ENCODE data around the gene DDX39A.
A peak's percentile ranks its signal among the peaks of the same experiment; 100 is the strongest.
"Not testable (repeated sequence)": the region's sequence is repeated elsewhere in the genome, so short reads cannot be mapped to it uniquely, and the experiment has no call there.

DDX39A gene

DNA sequence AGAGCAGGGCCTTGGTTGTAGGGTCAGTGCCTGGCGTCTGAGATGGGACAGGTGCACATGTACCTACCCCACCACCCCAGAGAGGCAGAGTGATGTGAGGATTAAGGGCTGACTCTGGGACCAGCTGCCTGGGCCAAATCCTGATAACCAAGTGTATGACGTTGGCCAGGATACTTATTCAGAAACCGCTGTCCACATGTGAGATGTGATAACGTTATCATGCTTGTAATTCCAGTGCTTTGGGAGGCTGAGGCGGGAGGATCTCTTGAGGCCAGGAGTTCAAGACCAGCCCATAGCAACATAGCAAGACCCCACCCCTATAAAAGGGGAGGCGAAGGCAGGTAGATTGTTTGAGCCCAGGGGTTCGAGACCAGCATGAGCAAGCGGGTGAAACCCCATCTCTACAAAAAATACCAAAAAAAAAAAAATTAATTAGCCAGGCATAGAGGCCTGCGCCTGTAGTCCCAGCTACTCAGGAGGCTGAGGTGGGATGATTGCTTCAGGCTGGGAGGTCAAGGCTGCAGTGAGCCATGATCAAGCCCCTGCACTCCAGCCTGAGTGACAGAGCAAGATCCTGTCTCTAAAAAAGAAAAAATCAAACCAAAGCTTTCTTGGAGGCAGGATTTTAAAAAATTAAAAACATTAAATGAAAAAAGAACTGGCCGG lies 27.9 kb downstream of the DDX39A start:
- DNase-seq, result no peak

DNA sequence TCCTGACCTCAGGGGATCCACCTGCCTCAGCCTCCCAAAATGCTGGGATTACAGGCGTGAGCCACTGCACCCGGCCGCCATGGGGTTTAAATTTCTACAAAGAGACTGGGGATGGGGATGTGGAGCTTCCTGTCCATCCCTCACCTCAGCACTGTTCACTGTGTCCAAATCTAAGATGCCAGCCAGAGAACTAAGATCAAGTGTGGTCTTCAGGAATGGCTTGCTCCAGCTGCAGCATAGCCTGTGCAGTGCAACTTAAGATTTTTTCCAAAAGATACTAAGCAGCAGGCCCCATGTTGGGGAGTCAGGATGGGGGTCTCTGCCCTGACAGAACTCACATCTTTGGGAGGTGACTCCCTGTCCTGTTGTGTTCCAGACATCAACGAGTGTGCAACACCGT lies 28.6 kb downstream of the DDX39A start:
- DNase-seq, result no peak

DNA sequence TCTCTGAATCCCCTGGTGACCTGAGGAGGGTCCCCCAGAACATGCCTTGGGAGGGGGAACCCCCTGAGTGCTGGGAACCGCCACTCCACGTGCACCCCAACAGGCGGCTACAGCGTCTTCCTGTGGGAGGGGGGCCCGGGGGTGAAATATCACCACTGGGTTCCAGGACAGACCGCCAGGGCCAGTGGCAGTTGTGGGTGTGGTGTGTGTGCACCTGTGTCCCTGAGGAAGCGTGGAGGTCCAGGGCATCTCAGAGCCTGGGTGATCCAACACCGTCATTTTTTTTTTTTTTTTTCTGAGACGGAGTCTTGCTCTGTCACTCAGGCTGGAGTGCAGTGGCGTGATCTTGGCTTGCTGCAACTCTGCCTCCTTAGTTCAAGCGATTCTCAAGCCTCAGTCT lies 33.6 kb downstream of the DDX39A start:
- no peak for DNase-seq

DNA sequence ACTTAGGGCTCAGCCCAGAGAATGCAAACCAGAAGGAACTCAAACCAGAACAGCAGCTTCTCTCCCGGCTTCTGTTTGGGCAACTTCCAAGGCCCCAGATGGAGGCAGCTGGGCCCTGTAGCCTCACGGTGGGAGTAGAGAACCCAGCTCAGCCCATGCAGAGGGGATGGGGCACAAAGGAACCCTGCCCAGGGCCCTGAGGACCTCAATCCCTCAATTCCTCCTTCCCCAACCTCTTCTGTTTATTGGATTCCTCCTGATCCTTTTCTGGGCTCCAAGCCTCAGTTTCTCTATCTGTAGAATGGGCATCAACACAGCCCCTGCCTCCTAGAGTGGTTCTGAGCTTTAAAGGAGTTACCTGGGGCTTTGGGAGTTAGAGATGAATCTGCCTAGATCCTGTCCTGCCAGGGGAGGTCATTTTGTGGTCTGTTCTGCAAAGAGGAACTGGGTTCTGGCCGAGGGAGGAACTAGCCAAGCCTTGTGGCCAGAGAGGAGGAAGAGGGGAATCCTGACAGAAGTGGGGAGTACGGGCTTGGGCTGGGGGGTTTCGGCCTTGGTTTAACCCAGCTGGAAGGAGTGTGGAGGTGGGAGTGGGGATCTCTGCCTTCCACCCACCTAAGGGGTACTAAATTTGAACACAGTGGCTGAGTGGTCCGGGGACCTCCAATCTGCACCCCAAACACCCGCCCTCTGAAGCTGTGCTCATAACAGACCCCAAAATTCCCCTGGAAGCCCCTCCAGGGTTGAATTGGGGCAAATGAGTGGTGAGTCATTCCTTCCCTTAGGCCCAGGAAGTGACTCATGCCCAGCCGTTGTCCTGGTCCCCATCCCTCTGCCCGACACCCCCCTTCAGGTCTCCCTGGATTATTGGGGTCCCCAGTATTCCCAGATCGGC lies 35.2 kb downstream of the DDX39A start:
- peak in 5 of 56 donors; percentile 9 to 35 (median 26) for DNase-seq

DNA sequence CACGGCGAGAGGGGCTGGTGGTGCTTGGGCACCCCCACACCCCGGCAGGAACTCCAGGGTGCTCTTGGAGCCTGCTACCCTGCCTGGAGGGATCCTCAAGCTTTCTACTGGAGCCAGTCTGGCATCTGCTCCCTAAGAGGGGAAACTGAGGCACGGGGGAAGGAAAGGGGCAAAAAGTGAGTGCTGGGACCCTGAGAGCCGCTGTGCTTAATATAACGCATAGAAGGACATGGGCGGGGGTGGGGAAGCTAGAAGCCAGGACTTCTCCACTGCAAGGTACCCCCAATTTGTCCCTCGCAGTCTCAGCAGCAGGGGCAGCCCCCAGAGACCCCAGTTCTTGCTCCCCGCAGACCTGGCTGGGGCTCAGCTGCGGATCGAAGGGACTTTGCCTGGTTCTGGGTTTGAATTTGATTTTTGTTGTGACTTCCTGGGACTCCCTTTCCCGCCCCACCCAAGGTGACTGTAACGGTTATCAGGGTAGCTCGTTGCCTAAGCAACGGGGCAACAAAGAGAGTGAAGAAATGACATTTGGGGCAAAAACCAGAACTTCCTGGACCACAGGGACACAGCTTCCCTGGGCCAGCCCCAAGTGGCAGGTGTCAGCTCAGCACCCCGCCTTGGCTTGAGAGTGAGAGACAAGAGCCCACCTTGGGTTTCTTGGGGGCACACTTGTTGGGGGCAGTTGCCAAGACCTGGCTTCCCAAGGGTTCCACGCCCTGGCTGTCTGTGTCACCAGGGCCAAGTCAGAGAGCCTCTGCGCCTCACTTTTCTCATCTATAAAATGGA lies 37.3 kb downstream of the DDX39A start:
- no peak for DNase-seq

DNA sequence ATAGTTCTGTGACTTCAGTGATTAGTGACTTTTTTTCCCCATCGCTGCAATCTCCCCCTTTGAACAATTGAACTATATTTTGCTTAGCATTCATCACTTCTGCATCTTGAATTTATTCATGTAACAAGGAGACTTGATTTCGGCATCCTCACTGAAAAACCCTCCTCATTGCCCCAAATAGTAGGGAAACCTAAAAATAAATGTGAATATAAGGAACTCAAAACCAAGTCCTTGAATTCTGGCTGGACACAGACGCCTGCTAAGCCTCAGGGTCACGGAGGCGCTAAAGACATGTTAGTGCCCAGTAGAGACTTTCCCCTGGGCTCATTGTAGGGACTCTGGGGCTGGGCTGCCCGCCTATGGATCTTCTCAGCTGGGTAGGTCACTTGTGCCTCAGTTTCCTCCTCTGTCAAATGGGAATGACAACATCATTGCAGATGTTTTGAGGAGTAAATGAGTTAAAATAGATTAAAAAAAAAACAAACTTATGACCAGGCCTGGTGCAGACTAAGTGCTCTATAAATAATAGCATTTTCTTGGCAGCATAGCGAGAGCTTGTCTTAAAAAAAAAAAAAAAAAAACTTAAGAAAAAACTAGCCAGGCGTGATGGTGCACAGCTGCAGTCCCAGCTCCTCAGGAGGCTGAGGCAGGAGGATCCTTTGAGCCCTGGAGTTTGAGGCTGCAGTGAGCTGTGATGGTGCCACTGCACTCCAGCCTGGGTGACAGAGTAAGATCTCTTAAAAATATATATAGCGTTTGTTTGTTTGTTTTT lies 39.7 kb downstream of the DDX39A start:
- DNase-seq, result no peak

DNA sequence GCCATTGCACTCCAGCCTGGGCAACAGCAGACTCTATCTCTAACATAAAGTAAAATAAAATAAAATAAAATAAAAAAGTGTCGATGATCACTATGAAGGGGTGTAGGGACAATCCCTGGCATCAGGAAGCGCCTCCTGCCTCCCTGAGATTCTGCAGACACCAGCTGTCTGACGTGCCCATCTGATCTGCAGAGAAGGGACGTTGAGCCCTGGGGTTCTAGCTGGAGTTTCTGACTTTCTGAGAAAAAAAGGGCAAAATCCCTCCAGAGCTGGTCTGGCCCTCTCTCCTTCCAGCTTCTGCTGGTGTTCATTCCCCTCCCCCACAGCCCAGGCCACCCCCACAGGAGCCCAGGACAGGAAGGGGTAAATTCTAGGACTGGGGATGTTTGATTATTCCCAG lies 40.3 kb downstream of the DDX39A start:
- DNase-seq, result no peak

DNA sequence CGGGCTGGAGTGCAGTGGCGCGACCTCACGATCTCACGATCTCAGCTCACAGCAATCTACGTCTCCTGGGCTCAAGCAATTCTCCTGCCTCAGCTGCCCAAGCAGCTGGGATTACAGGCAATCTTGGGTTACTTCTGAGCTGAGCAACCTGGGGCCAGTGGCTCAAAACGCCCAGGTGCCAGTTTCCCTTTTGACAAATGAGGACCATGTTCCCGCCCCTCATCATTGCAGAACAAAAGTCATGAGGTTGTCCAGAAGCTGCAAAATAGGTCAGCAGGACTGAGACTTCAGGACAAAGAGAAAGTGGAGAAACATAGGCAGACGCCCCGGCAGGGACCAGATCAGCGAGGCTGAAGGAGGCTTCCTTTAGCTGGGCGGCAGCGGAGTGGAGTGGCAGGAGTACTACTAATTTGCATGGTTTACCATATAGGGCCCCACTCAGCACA lies 41.2 kb downstream of the DDX39A start:
- DNase-seq, result no peak

DNA sequence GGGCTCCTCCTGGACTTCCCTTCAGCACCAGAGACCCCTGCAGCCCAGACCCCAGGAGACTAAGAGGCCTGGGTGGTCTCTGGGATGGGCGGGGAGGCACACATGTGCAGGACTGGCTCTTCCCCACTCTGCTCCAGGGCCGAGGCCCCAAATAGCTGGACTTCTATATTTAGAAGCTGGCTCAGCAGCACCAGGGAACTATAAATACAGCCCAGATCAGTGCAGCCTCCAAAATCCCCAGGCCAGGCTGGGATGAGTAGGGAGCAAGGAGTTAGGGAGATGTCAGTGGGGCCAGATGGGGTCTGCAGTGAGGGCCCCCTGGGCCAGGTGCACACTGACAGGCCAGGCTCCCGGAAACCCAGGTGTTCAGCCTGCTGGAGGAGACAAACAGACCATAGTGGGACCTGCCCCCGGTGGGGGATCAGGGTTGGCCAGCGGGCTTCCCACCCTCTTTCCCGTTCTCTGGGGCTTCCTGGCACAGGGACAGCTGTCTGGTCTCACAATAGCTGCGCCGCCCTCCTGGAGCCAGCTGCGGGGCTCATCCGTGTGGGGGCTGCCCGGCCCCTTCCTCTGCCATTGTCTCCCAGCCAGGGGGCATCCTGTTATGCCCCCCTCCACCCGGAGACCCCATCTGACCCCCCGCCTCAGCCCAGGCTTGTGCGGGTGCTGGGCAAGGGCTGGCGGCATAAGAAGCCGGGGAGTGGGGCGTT lies 43.4 kb downstream of the DDX39A start:
- DNase-seq, result peak in 2 of 56 donors; percentile 16 to 59

DNA sequence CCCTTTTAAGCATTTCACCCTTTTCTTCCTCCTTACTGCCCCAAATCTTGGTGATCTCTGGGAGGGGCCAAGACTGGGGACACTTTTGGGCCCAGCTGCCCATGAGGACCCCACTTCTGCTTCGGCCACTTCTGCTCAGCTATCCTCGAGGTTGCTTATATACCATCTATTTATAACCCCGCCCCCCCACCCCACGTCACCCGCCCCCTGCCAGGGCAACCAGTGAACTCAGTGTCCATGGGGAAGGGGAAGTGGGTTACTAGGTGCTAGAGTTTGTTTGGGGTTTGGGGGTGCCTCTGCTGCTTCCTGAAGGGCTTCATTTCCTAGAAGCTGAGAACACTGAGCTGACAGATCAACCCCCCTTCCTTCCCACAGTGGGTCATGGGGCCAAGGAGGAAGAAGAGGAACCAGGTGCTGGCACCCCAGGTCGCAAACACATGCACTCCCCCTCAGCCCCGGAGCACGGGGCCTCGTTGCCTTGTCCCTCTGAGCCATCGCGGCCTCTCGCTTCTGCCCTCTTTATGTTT lies 44.0 kb downstream of the DDX39A start:
- DNase-seq, result peak in 15 of 56 donors; percentile 5 to 55 (median 24)

DNA sequence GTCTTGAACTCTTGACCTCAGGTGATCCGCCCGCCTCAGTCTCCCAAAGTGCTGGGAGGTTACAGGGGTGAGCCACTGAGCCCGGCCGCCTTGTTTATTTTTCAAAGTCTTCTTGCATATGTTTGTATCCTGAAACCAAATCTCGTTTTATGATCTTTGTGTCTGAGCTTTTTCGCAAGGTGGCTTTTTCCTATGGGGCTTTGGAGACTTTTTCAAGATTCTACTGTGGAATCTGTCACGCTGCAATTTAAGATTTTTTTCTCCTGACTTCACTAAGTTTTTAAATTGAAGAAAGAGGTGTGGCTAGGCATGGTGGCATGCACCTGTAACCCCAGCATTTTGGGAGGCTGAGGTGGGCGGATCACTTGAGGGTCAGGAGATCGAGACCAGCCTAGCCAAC lies 44.8 kb downstream of the DDX39A start:
- not testable (repeated sequence) for DNase-seq

DNA sequence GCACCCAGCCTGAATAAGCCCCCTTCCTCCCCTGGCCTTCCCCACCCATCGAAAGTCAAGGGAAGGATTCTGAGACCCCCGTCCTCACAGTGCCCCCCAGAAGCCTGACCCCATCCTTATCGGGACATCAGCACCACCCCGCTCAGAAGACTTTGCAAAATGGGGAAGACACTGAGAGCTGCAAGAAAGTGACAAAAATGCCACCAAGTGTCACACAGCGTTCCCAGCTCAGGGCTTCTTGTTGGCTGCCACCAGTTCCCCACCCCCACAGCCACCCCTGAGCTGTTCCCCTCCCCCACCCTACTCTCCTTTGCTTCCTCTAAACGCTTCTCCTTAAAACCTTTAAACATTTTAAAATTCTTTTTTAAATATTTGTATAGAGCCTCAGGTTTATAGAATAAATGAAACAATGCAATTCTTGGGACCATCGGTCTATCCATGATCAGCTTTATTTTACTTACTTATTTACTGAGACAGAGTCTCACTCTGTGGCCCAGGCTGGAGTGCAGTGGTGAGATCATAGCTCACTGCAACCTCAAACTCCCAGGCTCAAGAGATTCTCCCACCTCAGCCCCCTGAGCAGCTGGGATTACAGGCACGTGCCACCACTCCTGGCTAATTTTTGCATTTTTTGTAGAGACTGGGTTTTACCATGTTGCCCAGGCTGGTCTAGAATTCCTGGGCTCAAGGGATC lies 46.6 kb downstream of the DDX39A start:
- not testable (repeated sequence) for DNase-seq

DNA sequence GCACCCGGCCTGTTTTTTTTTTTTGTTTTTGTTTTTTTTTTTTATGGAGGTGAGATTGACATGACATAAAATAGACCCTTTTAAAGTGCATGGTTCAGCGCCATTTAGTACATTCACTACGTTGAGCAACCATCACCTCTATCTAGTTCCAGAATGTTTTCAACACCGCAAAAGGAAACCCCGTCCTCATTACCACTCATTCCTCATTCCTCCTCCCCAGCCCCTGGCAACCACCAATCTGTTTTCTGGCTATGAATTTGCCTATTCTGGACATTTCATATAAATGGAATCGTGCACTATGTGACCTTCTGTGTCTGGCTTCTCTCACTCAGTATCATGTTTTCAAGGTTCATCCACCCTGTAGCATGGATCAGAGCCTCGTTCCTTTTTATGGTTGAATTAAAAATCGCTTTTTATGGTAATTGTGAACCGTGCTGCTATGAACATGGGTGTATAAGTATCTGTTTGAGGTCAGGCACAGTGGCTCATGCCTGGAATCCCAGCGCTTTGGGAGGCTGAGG lies 47.8 kb downstream of the DDX39A start:
- DNase-seq, result no peak

DNA sequence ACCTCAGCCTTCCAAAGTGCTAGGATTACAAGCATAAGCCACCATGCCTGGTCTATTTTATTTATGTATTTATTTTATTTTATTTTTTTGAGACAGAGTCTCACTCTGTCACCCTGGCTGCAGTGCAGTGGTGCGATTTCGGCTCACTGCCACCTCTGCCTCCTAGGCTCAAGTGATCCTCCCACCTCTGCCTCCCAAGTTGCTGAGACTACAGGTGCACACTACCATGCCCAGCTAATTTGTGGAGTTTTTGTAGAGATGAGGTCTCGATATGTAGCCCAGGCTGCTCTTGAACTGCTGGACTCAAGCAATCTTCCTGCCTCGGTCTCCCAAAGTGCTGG lies 48.2 kb downstream of the DDX39A start:
- no peak for DNase-seq

DNA sequence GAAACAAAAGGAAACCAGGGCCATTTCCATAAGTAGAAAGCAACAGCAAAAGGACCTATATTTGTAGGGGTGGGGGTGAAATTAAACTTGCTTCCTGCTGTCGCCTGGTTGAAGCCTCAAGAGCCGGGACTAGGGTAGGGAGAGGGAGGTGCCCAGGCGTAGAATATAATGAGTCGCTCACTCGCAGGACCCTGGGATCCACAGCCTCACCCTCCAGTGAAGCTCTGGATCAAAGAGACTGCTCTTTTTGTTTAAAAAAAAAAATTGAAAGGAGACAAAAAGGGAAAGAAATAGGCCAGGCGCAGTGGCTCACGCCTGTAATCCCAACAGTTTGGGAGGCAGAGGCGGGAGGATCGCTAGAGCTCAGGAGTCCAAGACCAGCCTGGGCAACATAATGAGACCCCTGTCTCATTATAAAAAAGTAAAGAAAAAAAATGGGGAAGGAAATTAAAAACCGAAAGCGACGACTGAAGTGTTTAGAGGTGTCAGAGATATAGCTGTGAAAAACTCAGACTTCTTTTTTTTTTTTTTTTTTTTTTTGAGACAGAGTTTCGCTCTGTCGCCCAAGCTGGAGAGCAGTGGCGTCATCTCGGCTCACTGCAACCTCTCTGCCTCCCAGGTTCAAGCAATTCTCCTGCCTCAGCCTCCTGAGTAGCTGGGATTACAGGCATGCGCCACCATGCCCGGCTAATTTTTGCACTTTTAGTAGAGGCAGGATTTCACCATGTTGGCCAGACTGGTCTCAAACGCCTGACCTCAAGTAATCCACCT lies 48.8 kb downstream of the DDX39A start:
- no peak for DNase-seq

DNA sequence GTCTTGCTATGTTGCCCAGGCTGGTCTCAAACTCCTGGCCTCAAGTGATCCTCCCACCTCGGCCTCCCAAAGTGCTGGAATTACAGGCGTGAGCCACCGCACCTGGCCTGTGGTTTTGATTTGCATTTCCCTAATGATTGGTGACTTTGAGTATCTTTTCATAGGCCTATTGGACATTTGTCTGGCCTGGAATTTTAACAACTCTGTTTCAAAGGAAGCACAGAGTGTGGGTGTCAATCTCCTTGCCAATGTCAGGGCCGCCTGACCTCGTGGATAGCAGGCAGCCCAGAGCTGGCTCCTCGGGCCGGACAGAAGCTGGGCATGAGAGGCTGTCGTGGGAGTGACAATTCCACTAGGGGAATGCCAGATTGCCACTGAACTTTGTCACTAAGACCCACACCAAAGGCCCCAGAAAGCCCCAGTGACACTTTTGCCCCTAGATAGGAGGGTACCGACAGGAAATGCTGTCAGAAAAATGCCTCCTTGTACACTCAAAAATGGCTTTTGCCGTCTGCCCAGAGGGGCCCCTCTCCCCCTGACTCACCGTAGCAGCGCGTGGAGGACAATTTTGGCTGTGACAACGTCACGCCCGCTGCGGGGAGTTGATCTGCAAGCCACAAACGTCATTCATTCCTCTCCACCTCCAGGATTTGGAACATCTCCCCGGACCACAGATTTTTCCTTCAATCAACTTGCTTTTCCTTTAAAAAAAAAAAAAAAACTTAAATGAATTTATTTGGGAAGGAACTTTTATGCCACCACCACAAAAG lies 49.6 kb downstream of the DDX39A start:
- DNase-seq, result no peak

DNA sequence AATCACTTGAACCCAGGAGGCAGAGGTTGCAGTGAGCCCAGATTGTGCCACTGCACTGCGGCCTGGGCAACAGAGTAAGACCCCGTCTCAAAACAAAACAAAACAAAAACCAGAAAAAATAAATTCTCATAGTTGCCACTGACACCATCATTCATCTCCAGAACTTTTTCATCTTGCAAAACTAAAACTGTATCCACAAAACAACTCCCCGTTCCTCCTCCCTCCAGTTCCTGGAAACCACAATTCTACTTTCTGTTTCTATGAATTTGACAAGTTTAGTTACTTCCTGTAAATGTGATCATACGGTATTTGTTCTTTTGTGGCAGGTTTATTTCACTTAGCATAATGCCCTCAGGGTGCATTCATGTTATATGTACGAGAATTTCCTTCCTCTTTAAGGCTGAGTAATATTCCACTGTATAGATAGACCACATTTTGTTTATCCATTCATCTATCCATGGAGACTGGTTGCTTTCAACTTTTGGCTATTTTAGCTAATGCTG lies 51.1 kb downstream of the DDX39A start:
- no peak for DNase-seq

DNA sequence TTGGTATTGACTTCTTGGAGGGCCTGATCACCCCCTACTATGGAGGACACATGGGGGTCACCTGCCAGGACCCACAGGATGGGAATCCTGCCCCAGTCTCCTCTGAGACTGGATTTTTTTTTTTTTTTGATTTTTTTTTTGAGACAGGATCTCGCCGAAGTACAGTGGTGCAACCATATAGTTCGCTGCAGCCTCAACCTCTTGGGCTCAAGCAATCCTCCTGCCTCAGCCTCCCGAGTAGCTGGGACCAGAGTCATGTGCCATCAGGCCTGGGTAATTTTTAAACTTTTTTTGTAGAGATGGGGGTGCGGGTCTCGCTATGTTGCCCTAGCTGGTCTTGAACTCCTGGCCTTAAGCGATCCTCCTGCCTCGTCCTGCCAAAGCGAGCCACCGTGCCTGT lies 52.1 kb downstream of the DDX39A start:
- DNase-seq, result no peak

All from amygdala (tissue), 56 donors.